PFSK-1 (cell line): ENCODE measurements around the gene ICA1.

Source experiments
- POLR2AphosphoS5 ChIP-seq: IDR thresholded peaks from 2 replicates; pipeline ENCODE4 v1.6.1; 2012; ENCODE audit warnings: low read depth, mild to moderate bottlenecking, control low read depth, low read length, moderate library complexity
- SIN3A ChIP-seq: IDR thresholded peaks from 2 replicates; pipeline ENCODE4 v1.6.1; 2012; ENCODE audit warnings: mild to moderate bottlenecking, low read length, moderate library complexity, borderline replicate concordance; ENCODE audit not compliant: insufficient read depth
- TAF1 ChIP-seq: IDR thresholded peaks from 2 replicates; pipeline ENCODE4 v1.6.1; 2012; ENCODE audit warnings: low read length, control low read depth, borderline replicate concordance; ENCODE audit not compliant: insufficient read depth
- TF ChIP-seq, protein P1 (sequence below), 2 experiments: IDR thresholded peaks; 2 replicates each; pipeline versions ENCODE4 v1.6.1 to v1.8.0; 2011 to 2012; ENCODE audit warnings: low read depth in 2 of 2, low read length in 2 of 2, control low read depth in 1 of 2, inconsistent platforms in 1 of 2, mild to moderate bottlenecking in 1 of 2, moderate library complexity in 1 of 2; ENCODE audit not compliant: insufficient read depth in 1 of 2

GRCh38 chr7:8143151-8143874 is 118.7 kb downstream of the ICA1 start:
- TF ChIP-seq POLR2AphosphoS5, result no peak
- TF ChIP-seq, protein P1, sequence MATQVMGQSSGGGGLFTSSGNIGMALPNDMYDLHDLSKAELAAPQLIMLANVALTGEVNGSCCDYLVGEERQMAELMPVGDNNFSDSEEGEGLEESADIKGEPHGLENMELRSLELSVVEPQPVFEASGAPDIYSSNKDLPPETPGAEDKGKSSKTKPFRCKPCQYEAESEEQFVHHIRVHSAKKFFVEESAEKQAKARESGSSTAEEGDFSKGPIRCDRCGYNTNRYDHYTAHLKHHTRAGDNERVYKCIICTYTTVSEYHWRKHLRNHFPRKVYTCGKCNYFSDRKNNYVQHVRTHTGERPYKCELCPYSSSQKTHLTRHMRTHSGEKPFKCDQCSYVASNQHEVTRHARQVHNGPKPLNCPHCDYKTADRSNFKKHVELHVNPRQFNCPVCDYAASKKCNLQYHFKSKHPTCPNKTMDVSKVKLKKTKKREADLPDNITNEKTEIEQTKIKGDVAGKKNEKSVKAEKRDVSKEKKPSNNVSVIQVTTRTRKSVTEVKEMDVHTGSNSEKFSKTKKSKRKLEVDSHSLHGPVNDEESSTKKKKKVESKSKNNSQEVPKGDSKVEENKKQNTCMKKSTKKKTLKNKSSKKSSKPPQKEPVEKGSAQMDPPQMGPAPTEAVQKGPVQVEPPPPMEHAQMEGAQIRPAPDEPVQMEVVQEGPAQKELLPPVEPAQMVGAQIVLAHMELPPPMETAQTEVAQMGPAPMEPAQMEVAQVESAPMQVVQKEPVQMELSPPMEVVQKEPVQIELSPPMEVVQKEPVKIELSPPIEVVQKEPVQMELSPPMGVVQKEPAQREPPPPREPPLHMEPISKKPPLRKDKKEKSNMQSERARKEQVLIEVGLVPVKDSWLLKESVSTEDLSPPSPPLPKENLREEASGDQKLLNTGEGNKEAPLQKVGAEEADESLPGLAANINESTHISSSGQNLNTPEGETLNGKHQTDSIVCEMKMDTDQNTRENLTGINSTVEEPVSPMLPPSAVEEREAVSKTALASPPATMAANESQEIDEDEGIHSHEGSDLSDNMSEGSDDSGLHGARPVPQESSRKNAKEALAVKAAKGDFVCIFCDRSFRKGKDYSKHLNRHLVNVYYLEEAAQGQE (IDR thresholded peaks at IDR 0.05; ENCODE audit: insufficient read depth in 1 of 2, low read depth in 2 of 2, low read length in 2 of 2), result no peak
- TF ChIP-seq TAF1, result no peak
- TF ChIP-seq SIN3A, result no peak
